SU-DHL-6 (cell line): Measurements from ENCODE around the gene RAD51AP1.

Source experiments
- CTCF ChIP-seq: fragments of 200-600 bp; sonication (generic); IDR thresholded peaks from one replicate; pipeline ENCODE4 v1.5.1; 2017; ENCODE audit warnings: antibody characterized with exemption, mild to moderate bottlenecking, low read length, moderate library complexity; ENCODE audit not compliant: insufficient read depth, poor library complexity, severe bottlenecking
- EZH2phosphoT487 ChIP-seq: fragments of 200-600 bp; sonication (generic), shearing (Covaris generic); conservative IDR thresholded peaks from 2 replicates; pipeline ENCODE4 v1.6.1; 2018; ENCODE audit warnings: mild to moderate bottlenecking, antibody characterized with exemption, low read length, moderate library complexity, mixed read lengths

GRCh38 chr12:4518106-4518728 lies 20.5 kb upstream of the RAD51AP1 start:
- no peak for TF ChIP-seq CTCF
- TF ChIP-seq EZH2phosphoT487: no peak
